Stimulated activated naive B cell treated with anti-CD40 and anti-IgM and Interleukin-4, amounts not matched to agents 10 μg/mL and 1 μg/mL and 100 μg/mL, for 72 hours (primary cell): ENCODE data around the gene JAK1.

Experiments
- ATAC-seq, 2 donors: fragments of 150-1000 bp; cut with Tn5 transposase; replicated peaks; 2 replicates each; pipeline ENCODE4 v1.10.0; 2021; ENCODE audit warnings: moderate library complexity in 1 of 2
- DNase-seq: peaks from one replicate; pipeline ENCODE4 v3.0.0; 2021
- H3K27ac Mint-ChIP-seq: one replicate; pipeline ENCODE4 v1.8.0; 2022; ENCODE audit warnings: mild to moderate bottlenecking, mixed read lengths
- H3K27me3 Mint-ChIP-seq, 2 donors: one replicate each; pipeline ENCODE4 v1.8.0; 2022; ENCODE audit warnings: mixed read lengths in 2 of 2
- H3K36me3 Mint-ChIP-seq, 2 donors: one replicate each; pipeline ENCODE4 v1.8.0; 2022; ENCODE audit warnings: mixed read lengths in 2 of 2, mild to moderate bottlenecking in 1 of 2
- H3K4me1 Mint-ChIP-seq, 2 donors: one replicate each; pipeline ENCODE4 v1.8.0; 2022; ENCODE audit warnings: mixed read lengths in 2 of 2, mild to moderate bottlenecking in 1 of 2
- H3K4me3 Mint-ChIP-seq, 2 donors: one replicate each; pipeline ENCODE4 v1.8.0; 2022; ENCODE audit warnings: mild to moderate bottlenecking in 2 of 2, mixed read lengths in 2 of 2, moderate library complexity in 1 of 2
- H3K9me3 Mint-ChIP-seq, 2 donors: one replicate each; pipeline ENCODE4 v1.8.0; 2022; ENCODE audit warnings: mixed read lengths in 2 of 2, mild to moderate bottlenecking in 1 of 2

Gene JAK1

GRCh38 chr1:64948905-64949833 is 17.2 kb downstream of the JAK1 start:
- no peak for DNase-seq
- peaks cover 0 to 4% of the 10 kb centered on the region in 2 donors for H3K36me3 Mint-ChIP-seq
- H3K27me3 Mint-ChIP-seq = no peaks in the 10 kb centered on the region
- H3K27ac Mint-ChIP-seq = peak overlapping the region; percentile 27
- no peaks in the 10 kb centered on the region for H3K9me3 Mint-ChIP-seq
- H3K4me1 Mint-ChIP-seq = peaks cover 47 to 76% of the 10 kb centered on the region in 2 donors
- H3K4me3 Mint-ChIP-seq = no peak overlapping the region
- ATAC-seq = peak; percentile 78 to 80

- Mint-ChIP-seq H3K4me3 (no peak overlapping the region), H3K4me1 (peaks cover 47 to 78% of the 10 kb centered on the region in 2 donors)
- peak; percentile 32 to 48 for ATAC-seq
Observed at GRCh38 chr1:64948216-64948615, 18.1 kb downstream of the JAK1 start.

GRCh38 chr1:64946916-64947315 is 19.4 kb downstream of the JAK1 start:
- H3K4me3 Mint-ChIP-seq = no peak overlapping the region

More at GRCh38 chr1:64948216-64948615, 18.1 kb downstream of the JAK1 start:
- H3K27ac Mint-ChIP-seq = peak overlapping the region; percentile 27
- no peaks in the 10 kb centered on the region for H3K27me3 Mint-ChIP-seq
- H3K9me3 Mint-ChIP-seq = no peaks in the 10 kb centered on the region
- H3K36me3 Mint-ChIP-seq = peaks cover 0 to 5% of the 10 kb centered on the region in 2 donors
- DNase-seq = no peak

GRCh38 chr1:64944913-64945312 is 21.4 kb downstream of the JAK1 start:
- H3K9me3 Mint-ChIP-seq = no peaks in the 10 kb centered on the region
- DNase-seq (no peak), ATAC-seq (no peak)
- peaks cover 0 to 7% of the 10 kb centered on the region in 2 donors for H3K36me3 Mint-ChIP-seq
- H3K27ac Mint-ChIP-seq = no peak overlapping the region
- peaks cover 38 to 72% of the 10 kb centered on the region in 2 donors for H3K4me1 Mint-ChIP-seq
- H3K27me3 Mint-ChIP-seq = no peaks in the 10 kb centered on the region
- H3K4me3 Mint-ChIP-seq = no peak overlapping the region

More at GRCh38 chr1:64946916-64947315, 19.4 kb downstream of the JAK1 start:
- no peak for ATAC-seq
- Mint-ChIP-seq H3K27me3 (no peaks in the 10 kb centered on the region), H3K4me1 (peaks cover 43 to 76% of the 10 kb centered on the region in 2 donors), H3K27ac (no peak overlapping the region), H3K36me3 (peaks cover 0 to 7% of the 10 kb centered on the region in 2 donors), H3K9me3 (no peaks in the 10 kb centered on the region)
- DNase-seq = no peak

GRCh38 chr1:64942675-64943074 is 23.7 kb downstream of the JAK1 start:
- no peak overlapping the region for H3K27ac Mint-ChIP-seq
- no peak for ATAC-seq
- H3K4me1 Mint-ChIP-seq = peaks cover 37 to 72% of the 10 kb centered on the region in 2 donors
- no peaks in the 10 kb centered on the region for H3K27me3 Mint-ChIP-seq
- no peak for DNase-seq
- no peak overlapping the region for H3K4me3 Mint-ChIP-seq
- peaks cover 0 to 1% of the 10 kb centered on the region in 2 donors for H3K9me3 Mint-ChIP-seq
- peaks cover 7 to 14% of the 10 kb centered on the region in 2 donors for H3K36me3 Mint-ChIP-seq

GRCh38 chr1:64942118-64942517 is 24.2 kb downstream of the JAK1 start:
- H3K4me1 Mint-ChIP-seq = peaks cover 37 to 70% of the 10 kb centered on the region in 2 donors
- peaks cover 0 to 1% of the 10 kb centered on the region in 2 donors for H3K9me3 Mint-ChIP-seq
- no peak overlapping the region for H3K27ac Mint-ChIP-seq
- no peaks in the 10 kb centered on the region for H3K27me3 Mint-ChIP-seq
- ATAC-seq (no peak), DNase-seq (no peak)
- peaks cover 7 to 14% of the 10 kb centered on the region in 2 donors for H3K36me3 Mint-ChIP-seq
- no peak overlapping the region for H3K4me3 Mint-ChIP-seq

GRCh38 chr1:64941461-64942117 is 24.8 kb downstream of the JAK1 start:
- H3K27me3 Mint-ChIP-seq = no peaks in the 10 kb centered on the region
- no peak for ATAC-seq
- H3K4me3 Mint-ChIP-seq = no peak overlapping the region
- H3K4me1 Mint-ChIP-seq = peaks cover 36 to 68% of the 10 kb centered on the region in 2 donors
- H3K27ac Mint-ChIP-seq = peak overlapping the region; percentile 14
- H3K36me3 Mint-ChIP-seq = peaks cover 7 to 14% of the 10 kb centered on the region in 2 donors
- no peak for DNase-seq
- H3K9me3 Mint-ChIP-seq = peaks cover 0 to 1% of the 10 kb centered on the region in 2 donors

GRCh38 chr1:64940025-64940424 is 26.3 kb downstream of the JAK1 start:
- H3K36me3 Mint-ChIP-seq = peaks cover 7 to 13% of the 10 kb centered on the region in 2 donors
- ATAC-seq = peak; percentile 57 to 58
- no peaks in the 10 kb centered on the region for H3K27me3 Mint-ChIP-seq
- peaks cover 0 to 1% of the 10 kb centered on the region in 2 donors for H3K9me3 Mint-ChIP-seq
- H3K27ac Mint-ChIP-seq = no peak overlapping the region
- DNase-seq = no peak
- H3K4me3 Mint-ChIP-seq = no peak overlapping the region
- H3K4me1 Mint-ChIP-seq = peaks cover 34 to 66% of the 10 kb centered on the region in 2 donors

- Mint-ChIP-seq H3K9me3 (peaks cover 0 to 1% of the 10 kb centered on the region in 2 donors), H3K4me1 (peaks cover 37 to 69% of the 10 kb centered on the region in 2 donors)
- no peak for ATAC-seq
Observed at GRCh38 chr1:64938991-64939390, 27.4 kb downstream of the JAK1 start.

GRCh38 chr1:64936956-64937355 is 29.4 kb downstream of the JAK1 start:
- Mint-ChIP-seq H3K27me3 (no peaks in the 10 kb centered on the region), H3K4me1 (peaks cover 45 to 75% of the 10 kb centered on the region in 2 donors), H3K4me3 (no peak overlapping the region), H3K36me3 (peaks cover 7 to 10% of the 10 kb centered on the region in 2 donors), H3K27ac (no peak overlapping the region), H3K9me3 (peaks cover 0 to 1% of the 10 kb centered on the region in 2 donors)
- no peak for ATAC-seq
- no peak for DNase-seq

More at GRCh38 chr1:64938991-64939390, 27.4 kb downstream of the JAK1 start:
- no peak for DNase-seq
- Mint-ChIP-seq H3K36me3 (peaks cover 7 to 13% of the 10 kb centered on the region in 2 donors), H3K27me3 (no peaks in the 10 kb centered on the region), H3K27ac (no peak overlapping the region), H3K4me3 (no peak overlapping the region)

GRCh38 chr1:64935551-64936155 is 30.7 kb downstream of the JAK1 start:
- H3K4me1 Mint-ChIP-seq = peaks cover 49 to 76% of the 10 kb centered on the region in 2 donors
- H3K27ac Mint-ChIP-seq = no peak overlapping the region
- DNase-seq (no peak), ATAC-seq (no peak)
- H3K4me3 Mint-ChIP-seq = no peak overlapping the region
- no peaks in the 10 kb centered on the region for H3K27me3 Mint-ChIP-seq
- H3K9me3 Mint-ChIP-seq = peaks cover 0 to 1% of the 10 kb centered on the region in 2 donors
- peaks cover 8 to 18% of the 10 kb centered on the region in 2 donors for H3K36me3 Mint-ChIP-seq

GRCh38 chr1:64934878-64935275 is 31.5 kb downstream of the JAK1 start:
- no peak overlapping the region for H3K27ac Mint-ChIP-seq
- no peak overlapping the region for H3K4me3 Mint-ChIP-seq

GRCh38 chr1:64934115-64934877 is 32.1 kb downstream of the JAK1 start:
- H3K36me3 Mint-ChIP-seq = peaks cover 13 to 25% of the 10 kb centered on the region in 2 donors
- peak overlapping the region; percentile 39 for H3K27ac Mint-ChIP-seq
- H3K9me3 Mint-ChIP-seq = peaks cover 0 to 4% of the 10 kb centered on the region in 2 donors
- DNase-seq = no peak
- ATAC-seq = no peak
- no peak overlapping the region for H3K4me3 Mint-ChIP-seq
- no peaks in the 10 kb centered on the region for H3K27me3 Mint-ChIP-seq
- H3K4me1 Mint-ChIP-seq = peaks cover 47 to 78% of the 10 kb centered on the region in 2 donors

More at GRCh38 chr1:64934878-64935275, 31.5 kb downstream of the JAK1 start:
- Mint-ChIP-seq H3K27me3 (no peaks in the 10 kb centered on the region), H3K4me1 (peaks cover 48 to 76% of the 10 kb centered on the region in 2 donors), H3K9me3 (peaks cover 0 to 2% of the 10 kb centered on the region in 2 donors), H3K36me3 (peaks cover 11 to 23% of the 10 kb centered on the region in 2 donors)
- ATAC-seq (no peak), DNase-seq (no peak)
